Nephron (organoid): Measurements from ENCODE around the gene FABP1.

ENCODE experiments used
- H3K27ac Mint-ChIP-seq, 3 experiments: 2 replicates each; pipeline ENCODE4 v1.8.0; 2020; ENCODE audit warnings: mixed read lengths in 3 of 3, mild to moderate bottlenecking in 2 of 3, moderate library complexity in 1 of 3
- H3K27me3 Mint-ChIP-seq: 2 replicates; pipeline ENCODE4 v1.8.0; 2021; ENCODE audit warnings: low read depth, mild to moderate bottlenecking, moderate library complexity, mixed read lengths
- H3K36me3 Mint-ChIP-seq: 2 replicates; pipeline ENCODE4 v1.8.0; 2020; ENCODE audit warnings: low read depth, mixed read lengths
- H3K4me1 Mint-ChIP-seq: 2 replicates; pipeline ENCODE4 v1.8.0; 2020; ENCODE audit warnings: mixed read lengths
- H3K4me3 Mint-ChIP-seq, 3 experiments: 2 replicates each; pipeline ENCODE4 v1.8.0; 2020; ENCODE audit warnings: mild to moderate bottlenecking in 3 of 3, mixed read lengths in 3 of 3, moderate library complexity in 2 of 3
- H3K9me3 Mint-ChIP-seq: 2 replicates; pipeline ENCODE4 v1.8.0; 2020; ENCODE audit warnings: mixed read lengths
- CTCF ChIP-seq, 3 experiments: fragments of 200-600 bp; sonication (generic); IDR thresholded peaks; one replicate each; pipeline ENCODE4 v1.5.0; 2021; ENCODE audit warnings: antibody characterized with exemption in 3 of 3; ENCODE audit not compliant: unreplicated experiment in 3 of 3

FABP1 gene

GRCh38 chr2:88087763-88088162, 40.1 kb downstream of the FABP1 start:
- Mint-ChIP-seq H3K36me3 (no peaks in the 10 kb centered on the region), H3K9me3 (no peaks in the 10 kb centered on the region), H3K27me3 (no peaks in the 10 kb centered on the region), H3K4me1 (peaks cover 9% of the 10 kb centered on the region), H3K27ac (no peak overlapping the region), H3K4me3 (no peak overlapping the region)
- TF ChIP-seq CTCF (IDR thresholded peaks at IDR 0.05; ENCODE audit: unreplicated experiment in 3 of 3), result no peak

GRCh38 chr2:88087073-88087472, 40.8 kb downstream of the FABP1 start:
- Mint-ChIP-seq H3K4me3 (no peak overlapping the region), H3K9me3 (no peaks in the 10 kb centered on the region), H3K4me1 (peaks cover 11% of the 10 kb centered on the region), H3K27me3 (no peaks in the 10 kb centered on the region), H3K27ac (no peak overlapping the region), H3K36me3 (no peaks in the 10 kb centered on the region)
- no peak for TF ChIP-seq CTCF (IDR thresholded peaks at IDR 0.05; ENCODE audit: unreplicated experiment in 3 of 3)

GRCh38 chr2:88086401-88086800, 41.5 kb downstream of the FABP1 start:
- H3K9me3 Mint-ChIP-seq, result no peaks in the 10 kb centered on the region
- H3K36me3 Mint-ChIP-seq, result no peaks in the 10 kb centered on the region
- H3K27me3 Mint-ChIP-seq, result no peaks in the 10 kb centered on the region
- no peak overlapping the region for H3K4me3 Mint-ChIP-seq
- H3K4me1 Mint-ChIP-seq, result peaks cover 17% of the 10 kb centered on the region
- no peak for TF ChIP-seq CTCF (IDR thresholded peaks at IDR 0.05; ENCODE audit: unreplicated experiment in 3 of 3)
- H3K27ac Mint-ChIP-seq, result no peak overlapping the region

GRCh38 chr2:88085602-88086001, 42.3 kb downstream of the FABP1 start:
- Mint-ChIP-seq H3K4me3 (no peak overlapping the region), H3K36me3 (no peaks in the 10 kb centered on the region), H3K9me3 (no peaks in the 10 kb centered on the region), H3K4me1 (peaks cover 12% of the 10 kb centered on the region), H3K27me3 (no peaks in the 10 kb centered on the region), H3K27ac (no peak overlapping the region)
- no peak for TF ChIP-seq CTCF (IDR thresholded peaks at IDR 0.05; ENCODE audit: unreplicated experiment in 3 of 3)

DNA sequence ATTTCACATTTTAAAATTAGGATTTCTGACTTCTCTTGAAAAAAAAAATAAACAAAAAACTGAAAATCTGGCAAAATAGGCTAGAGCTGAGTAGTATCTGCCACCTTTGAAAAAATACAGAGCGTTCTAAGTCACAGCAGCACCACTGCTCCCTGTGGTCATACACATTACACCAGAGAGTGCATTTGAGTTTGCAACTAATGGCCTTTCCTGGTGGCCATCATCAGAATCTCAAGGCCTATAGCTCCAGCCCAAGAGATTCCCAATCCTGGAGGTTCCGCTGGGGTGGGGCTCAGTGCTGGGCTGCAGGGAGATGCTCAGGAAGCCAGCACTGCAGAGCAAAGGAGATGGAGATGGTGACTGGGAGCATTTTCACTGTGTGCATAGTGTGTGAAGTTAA, 42.8 kb downstream of the FABP1 start:
- Mint-ChIP-seq H3K36me3 (no peaks in the 10 kb centered on the region), H3K27ac (no peak overlapping the region), H3K27me3 (no peaks in the 10 kb centered on the region), H3K4me1 (peaks cover 7% of the 10 kb centered on the region), H3K9me3 (no peaks in the 10 kb centered on the region), H3K4me3 (no peak overlapping the region)
- TF ChIP-seq CTCF (IDR thresholded peaks at IDR 0.05; ENCODE audit: unreplicated experiment in 3 of 3), result no peak

DNA sequence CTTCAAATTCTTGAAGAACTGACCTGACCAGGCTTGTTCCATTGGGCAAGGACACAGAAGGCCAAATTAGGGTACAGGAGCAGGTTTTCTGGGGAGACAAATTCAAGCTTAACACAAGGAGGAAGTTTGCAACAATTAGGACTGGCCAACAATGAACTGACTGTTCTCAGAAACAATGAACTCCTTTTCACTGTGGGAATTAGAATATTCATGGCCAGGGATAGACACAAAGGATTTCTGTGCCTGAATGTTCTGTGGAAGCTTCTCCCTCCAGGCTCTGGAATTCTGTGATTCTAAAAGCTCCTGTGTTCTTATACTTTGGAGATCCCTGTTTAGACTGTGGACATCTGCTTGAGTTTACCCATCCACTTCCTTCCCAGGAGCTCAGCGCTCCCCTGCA, 45.1 kb downstream of the FABP1 start:
- no peak for TF ChIP-seq CTCF (IDR thresholded peaks at IDR 0.05; ENCODE audit: unreplicated experiment in 3 of 3)
- no peaks in the 10 kb centered on the region for H3K36me3 Mint-ChIP-seq

More for the DNA sequence above, 45.1 kb downstream of the FABP1 start:
- Mint-ChIP-seq H3K4me3 (no peak overlapping the region), H3K27me3 (no peaks in the 10 kb centered on the region), H3K27ac (no peak overlapping the region), H3K9me3 (no peaks in the 10 kb centered on the region), H3K4me1 (peaks cover 7% of the 10 kb centered on the region)
